T-cell (primary cell): ENCODE data around the gene TXNRD2. TPM values are rescaled to one million over a fixed set of nuclear protein-coding genes. Genes with fewer than 3 reads are reported as not detected.

Experiments used
- ATAC-seq, 4 experiments: fragments of 200-7000 bp in 3 of 4; fragments of 150-1000 bp in 1 of 4; cut with Tn5 transposase; replicated peaks in 1 of 4; 1 replicate in 3 of 4; 2 replicates in 1 of 4; pipeline ENCODE4 v1.10.0; 2021; ENCODE audit warnings: moderate library complexity in 3 of 4, mild to moderate bottlenecking in 2 of 4, moderate number of reproducible peaks in 1 of 4
- CTCF ChIA-PET, 2 donors: fragments of 300-600 bp; sonication (Branson Sonifier 250); formaldehyde crosslinking; loops; one replicate each; lab custom pipeline; 2022; ENCODE audit warnings: antibody characterized with exemption in 2 of 2; lab: Charles Lee
- POLR2A ChIA-PET, 2 donors: fragments of 300-600 bp; sonication (Branson Sonifier 250); formaldehyde crosslinking; loops; one replicate each; lab custom pipeline; 2022; ENCODE audit warnings: antibody characterized with exemption in 2 of 2; lab: Charles Lee
- DNase-seq, 35 experiments: peaks; one replicate each; pipeline versions ENCODE4 v3.0.0 to v3.0.0-alpha.2; 2013 to 2023
- H3K27ac ChIP-seq: one replicate; pipeline ENCODE4 v1.5.1; 2013; ENCODE audit warnings: low read length
- H3K27me3 ChIP-seq, 2 experiments: replicated peaks in 1 of 2; 1 replicate in 1 of 2; 2 replicates in 1 of 2; pipeline versions ENCODE4 v1.6.1 to v1.7.0; 2013; ENCODE audit warnings: low read length in 1 of 2, mixed read lengths in 1 of 2; ENCODE audit not compliant: control insufficient read depth in 2 of 2, insufficient read depth in 2 of 2; ENCODE audit errors: extremely low read depth in 1 of 2
- H3K36me3 ChIP-seq, 2 donors: 1 replicate in 1 of 2; 2 replicates in 1 of 2; pipeline versions ENCODE4 v1.6.1 to v1.7.0; 2013; ENCODE audit warnings: low read length in 1 of 2; ENCODE audit not compliant: control insufficient read depth in 2 of 2, insufficient read depth in 1 of 2; ENCODE audit errors: extremely low read depth in 1 of 2
- H3K4me1 ChIP-seq, 2 experiments: 1 replicate in 1 of 2; 2 replicates in 1 of 2; pipeline versions ENCODE4 v1.6.1 to v1.7.0; 2013; ENCODE audit warnings: low read length in 2 of 2, mixed read lengths in 1 of 2; ENCODE audit not compliant: insufficient read depth in 2 of 2, control insufficient read depth in 1 of 2; ENCODE audit errors: extremely low read depth in 1 of 2
- H3K4me3 ChIP-seq, 2 donors: 1 replicate in 1 of 2; 2 replicates in 1 of 2; pipeline versions ENCODE4 v1.5.1 to v1.7.0; 2013; ENCODE audit warnings: mild to moderate bottlenecking in 2 of 2, low read length in 1 of 2, moderate library complexity in 1 of 2; ENCODE audit not compliant: control insufficient read depth in 1 of 2; ENCODE audit errors: extremely low read depth in 1 of 2
- H3K9me3 ChIP-seq: 2 replicates; pipeline ENCODE4 v1.7.0; 2013
- H3K27ac Mint-ChIP-seq, 2 donors: one replicate each; pipeline ENCODE4 v1.8.0; 2020 to 2021; ENCODE audit warnings: mild to moderate bottlenecking in 2 of 2, mixed read lengths in 2 of 2
- H3K27me3 Mint-ChIP-seq, 2 donors: one replicate each; pipeline ENCODE4 v1.8.0; 2021 to 2022; ENCODE audit warnings: mixed read lengths in 2 of 2
- H3K36me3 Mint-ChIP-seq: one replicate; pipeline ENCODE4 v1.8.0; 2021; ENCODE audit warnings: mixed read lengths
- H3K4me1 Mint-ChIP-seq, 3 donors: one replicate each; pipeline ENCODE4 v1.8.0; 2020 to 2022; ENCODE audit warnings: mixed read lengths in 3 of 3, mild to moderate bottlenecking in 1 of 3
- H3K4me3 Mint-ChIP-seq, 3 donors: one replicate each; pipeline ENCODE4 v1.8.0; 2020 to 2022; ENCODE audit warnings: mild to moderate bottlenecking in 3 of 3, mixed read lengths in 3 of 3, moderate library complexity in 3 of 3
- H3K9me3 Mint-ChIP-seq, 3 donors: one replicate each; pipeline ENCODE4 v1.8.0; 2020 to 2022; ENCODE audit warnings: mixed read lengths in 3 of 3
- WGBS: methylation state at CpG from one replicate; pipeline ENCODE4 v1.1.5; 2013; ENCODE audit warnings: missing lambda C conversion rate; ENCODE audit not compliant: insufficient coverage; 5-methylcytosine and 5-hydroxymethylcytosine counted together
- total RNA-seq, 35 experiments: library from RNA in 6 of 35; stranded (reverse) in 6 of 35; fragments of 120-200 nt in 1 of 35; gene quantifications; one replicate each; pipeline versions ENCODE4 v1.2.1 to v1.2.4 and lab custom pipeline; 2013 to 2026

TXNRD2 gene
- total RNA-seq, 5 donors from 2014 or later (not counting 1 experiment from before 2014, with no cell fraction given), result 26.5 to 47.4 (median 28.7) TPM

DNA sequence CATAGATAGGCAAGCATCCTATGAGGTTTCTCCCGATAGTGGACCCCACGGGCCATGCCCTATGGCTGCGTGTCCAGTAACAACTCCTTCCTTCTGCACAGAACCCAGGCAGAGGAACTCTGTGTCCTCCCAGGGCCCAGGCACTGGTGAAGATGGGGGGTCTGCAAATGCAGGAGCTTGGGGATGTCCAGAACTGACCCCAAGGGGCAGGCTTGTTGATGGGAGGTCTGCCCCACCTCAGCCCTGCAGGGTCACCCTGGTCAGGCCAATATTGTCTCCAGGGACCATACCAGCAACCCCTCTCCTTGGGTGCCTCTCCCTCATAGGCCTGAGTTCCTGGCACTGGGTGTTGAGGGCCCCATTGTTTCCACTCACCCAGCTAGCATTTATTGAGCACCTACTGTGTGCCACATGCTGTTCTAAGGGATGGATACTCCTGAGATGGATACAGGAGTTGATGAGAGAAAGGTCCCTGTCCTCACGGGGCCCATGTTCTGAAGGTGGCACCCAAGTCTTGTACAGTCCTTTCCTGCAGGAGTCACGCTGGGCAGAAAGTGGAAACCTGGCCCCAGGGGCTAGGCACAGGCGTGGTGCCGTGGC is 26.3 kb upstream of the TXNRD2 start:
- Mint-ChIP-seq H3K9me3 (no peaks in the 10 kb centered on the region), H3K27me3 (no peaks in the 10 kb centered on the region), H3K36me3 (peaks cover 7% of the 10 kb centered on the region), H3K4me3 (no peak overlapping the region), H3K27ac (no peak overlapping the region), H3K4me1 (peaks cover 12 to 13% (median 12%) of the 10 kb centered on the region in 3 donors)
- 100% methylated on average over 6 of the region's 7 CpGs for WGBS
- H3K27me3 ChIP-seq, result no peaks in the 10 kb centered on the region
- H3K4me3 ChIP-seq, result no peak overlapping the region
- POLR2A ChIA-PET, result no interaction called here
- H3K9me3 ChIP-seq, result no peaks in the 10 kb centered on the region
- peaks cover 19 to 20% of the 10 kb centered on the region in 2 donors for H3K36me3 ChIP-seq
- CTCF ChIA-PET, result no interaction called here
- DNase-seq (no peak), ATAC-seq (no peak)
- no peak overlapping the region for H3K27ac ChIP-seq
- H3K4me1 ChIP-seq, result peaks cover 0 to 28% of the 10 kb centered on the region in 2 experiments

DNA sequence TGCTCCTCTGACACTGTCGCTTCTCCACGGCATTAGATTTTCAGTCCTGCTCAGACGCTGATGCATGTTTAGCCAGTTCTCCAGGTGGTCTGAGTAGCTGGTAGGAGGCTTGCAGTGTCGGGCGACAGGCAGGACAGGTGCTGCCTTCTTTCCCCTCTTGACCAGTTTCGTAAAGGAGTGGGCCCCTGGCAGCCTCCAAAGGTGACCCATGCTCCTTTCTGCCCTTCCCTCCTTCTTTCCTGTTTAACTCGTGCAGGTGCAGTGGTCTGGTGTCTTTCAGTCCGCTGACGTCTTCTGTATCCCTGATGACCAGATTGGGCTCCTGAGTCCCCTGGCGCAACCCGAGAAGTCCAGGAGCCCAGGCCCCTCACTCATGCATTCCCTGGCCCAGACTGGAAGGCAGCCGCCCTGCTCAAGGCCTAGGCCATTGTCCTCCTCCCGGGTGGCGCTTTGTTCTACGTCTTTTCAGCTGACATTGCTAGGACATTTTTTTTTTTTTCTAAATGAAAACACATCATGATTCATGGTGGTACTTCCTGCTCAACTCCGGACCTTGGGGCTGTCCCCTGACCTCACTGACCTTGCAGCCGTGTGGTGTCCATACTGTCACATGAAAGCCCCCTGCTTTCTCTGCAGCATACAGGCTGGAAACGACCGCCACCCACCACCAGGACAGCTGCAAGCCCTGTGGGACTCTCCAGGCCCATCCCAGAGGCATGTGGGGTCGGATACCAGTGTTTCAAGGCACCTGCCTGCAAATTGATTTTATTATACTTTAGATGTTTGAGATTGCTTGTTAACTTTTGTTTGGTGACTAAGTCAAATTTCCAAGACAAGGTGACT is 25.5 kb upstream of the TXNRD2 start:
- WGBS, result 87% methylated on average over 16 of the region's 20 CpGs
- no peaks in the 10 kb centered on the region for H3K9me3 Mint-ChIP-seq
- CTCF ChIA-PET, result interaction anchor here in 1 of 2 donors (0.6 kb wide), 2 partner anchors 138 to 451 kb away, joined by 3 read pairs; no protein-coding TSS in a partner anchor
- Histone ChIP-seq H3K36me3 (peaks cover 19 to 20% of the 10 kb centered on the region in 2 donors), H3K9me3 (no peaks in the 10 kb centered on the region), H3K27me3 (no peaks in the 10 kb centered on the region), H3K4me3 (no peak overlapping the region), H3K4me1 (peaks cover 0 to 30% of the 10 kb centered on the region in 2 experiments), H3K27ac (no peak overlapping the region)
- peaks cover 10 to 14% (median 10%) of the 10 kb centered on the region in 3 donors for H3K4me1 Mint-ChIP-seq
- peaks cover 7% of the 10 kb centered on the region for H3K36me3 Mint-ChIP-seq
- H3K27me3 Mint-ChIP-seq, result no peaks in the 10 kb centered on the region
- H3K27ac Mint-ChIP-seq, result no peak overlapping the region
- DNase-seq (no peak), ATAC-seq (no peak)
- POLR2A ChIA-PET, result interaction anchor here in 1 of 2 donors (0.7 kb wide), 1 partner anchor 21 kb away, joined by 6 read pairs; no protein-coding TSS in a partner anchor
- H3K4me3 Mint-ChIP-seq, result no peak overlapping the region

DNA sequence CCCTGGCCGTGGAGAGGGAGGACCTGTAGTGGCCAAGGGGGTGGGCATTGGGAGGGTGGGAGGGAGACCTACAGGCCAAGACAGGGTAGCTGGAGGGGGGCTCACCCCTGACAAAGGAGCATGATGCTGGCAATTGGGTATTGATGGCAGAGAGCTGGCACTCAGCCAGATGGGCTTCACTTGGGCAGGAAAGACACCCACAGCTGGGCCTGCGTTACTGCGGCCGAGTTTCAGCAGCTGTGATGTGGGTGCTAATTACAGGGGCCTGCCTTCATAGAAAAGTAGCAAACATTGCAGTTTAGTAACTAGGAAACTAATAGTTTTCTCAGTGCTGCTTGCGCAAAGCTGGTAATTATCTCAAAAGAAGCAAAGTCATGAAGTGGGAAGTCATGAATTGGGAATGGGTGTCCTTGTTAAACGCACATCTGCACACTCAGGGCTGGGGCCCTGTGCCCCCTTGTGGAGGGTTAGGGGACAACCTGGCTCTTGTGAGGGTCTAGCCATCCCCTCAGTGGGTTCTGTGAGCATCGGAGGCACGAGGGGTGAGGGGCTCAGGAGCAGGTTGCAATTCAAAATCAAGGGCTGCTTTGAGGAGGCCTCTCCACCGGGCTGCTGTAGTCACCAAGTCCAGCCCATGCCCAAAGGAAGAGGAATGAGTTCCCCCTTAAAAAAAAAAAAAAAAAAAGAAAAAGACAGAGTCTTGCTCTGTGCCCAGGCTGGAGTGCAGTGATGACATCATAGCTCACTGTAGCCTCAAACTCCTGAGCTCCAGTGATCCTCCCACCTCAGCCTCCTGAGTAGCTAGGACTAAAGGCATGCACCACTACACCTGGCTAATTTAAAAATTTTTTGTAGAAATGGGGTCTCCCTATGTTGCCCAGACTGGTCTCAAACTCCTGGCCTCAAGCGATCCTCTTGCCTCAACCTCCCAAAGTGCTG is 24.4 kb upstream of the TXNRD2 start:
- ChIA-PET POLR2A (interaction anchor here in 1 of 2 donors (0.7 kb wide), 1 partner anchor 22 kb away, joined by 6 read pairs; no protein-coding TSS in a partner anchor), CTCF (interaction anchor here in 1 of 2 donors (0.6 kb wide), 3 partner anchors 139 to 981 kb away, joined by 3 to 4 read pairs (median 3); no protein-coding TSS in a partner anchor)
- Mint-ChIP-seq H3K9me3 (no peaks in the 10 kb centered on the region), H3K36me3 (peaks cover 7% of the 10 kb centered on the region), H3K4me3 (no peak overlapping the region), H3K27me3 (no peaks in the 10 kb centered on the region), H3K4me1 (peaks cover 5 to 8% (median 6%) of the 10 kb centered on the region in 3 donors), H3K27ac (no peak overlapping the region)
- ATAC-seq (no peak), DNase-seq (no peak)
- Histone ChIP-seq H3K4me3 (no peak overlapping the region), H3K9me3 (no peaks in the 10 kb centered on the region), H3K4me1 (peaks cover 0 to 21% of the 10 kb centered on the region in 2 experiments), H3K36me3 (peaks cover 17 to 19% of the 10 kb centered on the region in 2 donors), H3K27me3 (no peaks in the 10 kb centered on the region), H3K27ac (no peak overlapping the region)
- WGBS, result 93% methylated on average over 10 of the region's 10 CpGs

DNA sequence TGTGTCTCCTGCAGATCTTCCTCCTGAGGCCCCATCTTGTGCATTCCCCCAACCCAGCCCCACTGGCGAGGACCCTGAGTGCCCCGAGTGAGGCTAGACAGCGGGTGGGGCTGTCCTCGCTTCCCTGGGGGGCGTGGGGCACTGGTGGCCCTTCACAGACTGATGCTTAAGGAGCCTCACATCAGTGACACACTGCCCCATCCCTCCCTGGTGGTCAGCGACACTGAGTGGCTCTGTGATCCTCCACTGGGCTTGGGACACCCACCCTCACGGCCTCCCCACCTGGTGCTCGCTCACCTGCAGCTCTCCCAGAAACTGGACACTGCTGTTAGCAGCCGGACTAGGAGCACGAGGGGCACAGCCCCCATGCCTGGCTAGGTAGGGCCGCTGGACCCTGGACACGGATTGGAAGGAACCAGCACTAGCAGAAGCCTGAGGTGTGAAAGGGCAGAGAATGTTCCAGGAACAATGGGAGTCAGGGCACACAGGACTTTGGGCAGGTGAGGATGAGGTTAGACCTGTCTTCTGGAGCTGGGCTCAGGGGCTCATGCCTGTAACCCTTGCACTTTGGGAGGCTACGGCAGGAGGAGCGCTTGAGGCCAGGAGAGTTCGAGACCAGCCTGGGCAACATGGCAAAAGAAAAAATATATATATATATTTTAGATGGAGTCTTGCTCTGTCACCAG is 23.2 kb upstream of the TXNRD2 start:
- CTCF ChIA-PET, result no interaction called here
- Mint-ChIP-seq H3K27me3 (no peaks in the 10 kb centered on the region), H3K4me1 (peaks cover 0 to 3% (median 2%) of the 10 kb centered on the region in 3 donors), H3K4me3 (no peak overlapping the region), H3K27ac (no peak overlapping the region), H3K9me3 (no peaks in the 10 kb centered on the region), H3K36me3 (peaks cover 7% of the 10 kb centered on the region)
- no peaks in the 10 kb centered on the region for H3K27me3 ChIP-seq
- WGBS, result 90% methylated on average over 12 of the region's 15 CpGs
- DNase-seq (no peak), ATAC-seq (no peak)
- POLR2A ChIA-PET, result no interaction called here
- no peaks in the 10 kb centered on the region for H3K9me3 ChIP-seq
- peaks cover 21 to 22% of the 10 kb centered on the region in 2 donors for H3K36me3 ChIP-seq
- no peak overlapping the region for H3K27ac ChIP-seq
- H3K4me1 ChIP-seq, result peaks cover 3 to 12% of the 10 kb centered on the region in 2 experiments
- H3K4me3 ChIP-seq, result no peak overlapping the region

DNA sequence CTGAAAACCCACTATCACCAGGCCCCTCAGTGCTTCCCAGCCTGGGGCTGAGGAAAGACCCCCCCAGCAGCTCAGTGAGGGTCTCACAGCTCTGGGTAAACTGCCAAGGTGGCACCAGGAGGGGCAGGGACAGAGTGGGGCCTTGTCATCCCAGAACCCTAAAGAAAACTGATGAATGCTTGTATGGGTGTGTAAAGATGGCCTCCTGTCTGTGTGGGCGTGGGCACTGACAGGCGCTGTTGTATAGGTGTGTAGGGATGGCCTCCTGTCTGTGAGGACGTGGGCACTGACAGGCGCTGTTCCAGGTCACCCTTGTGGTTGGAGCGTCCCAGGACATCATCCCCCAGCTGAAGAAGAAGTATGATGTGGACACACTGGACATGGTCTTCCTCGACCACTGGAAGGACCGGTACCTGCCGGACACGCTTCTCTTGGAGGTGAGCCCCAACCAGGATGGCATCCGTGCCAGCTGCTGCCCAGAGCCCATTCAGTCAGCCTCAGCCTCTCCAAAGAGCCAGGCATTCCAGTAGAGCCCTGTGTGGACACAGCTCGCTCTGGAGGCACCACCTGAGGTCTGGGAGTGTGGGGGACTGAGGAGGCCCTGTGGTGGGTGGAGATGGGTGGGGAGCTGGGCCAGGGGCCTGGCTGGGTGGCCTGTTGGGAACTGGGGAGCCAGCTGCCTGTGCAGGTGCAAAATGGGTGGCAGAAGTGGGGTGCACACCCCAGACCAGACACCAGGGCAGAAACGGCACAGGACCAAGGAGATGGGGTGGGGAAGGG is 22.4 kb upstream of the TXNRD2 start:
- WGBS, result 90% methylated on average over 11 of the region's 12 CpGs
- Mint-ChIP-seq H3K4me3 (no peak overlapping the region), H3K9me3 (no peaks in the 10 kb centered on the region), H3K27me3 (no peaks in the 10 kb centered on the region), H3K4me1 (peaks cover 0 to 6% (median 2%) of the 10 kb centered on the region in 3 donors), H3K27ac (no peak overlapping the region), H3K36me3 (peaks cover 7% of the 10 kb centered on the region)
- no peak for ATAC-seq
- Histone ChIP-seq H3K9me3 (no peaks in the 10 kb centered on the region), H3K4me3 (no peak overlapping the region), H3K4me1 (peaks cover 4 to 12% of the 10 kb centered on the region in 2 experiments), H3K36me3 (peaks cover 20 to 21% of the 10 kb centered on the region in 2 donors), H3K27ac (no peak overlapping the region), H3K27me3 (no peaks in the 10 kb centered on the region)
- DNase-seq, result no peak
- ChIA-PET CTCF (no interaction called here), POLR2A (no interaction called here)
